Keratinocyte (primary cell): ENCODE measurements around the gene LRRIQ4. TPM values are rescaled to one million over a fixed set of nuclear protein-coding genes. Genes with fewer than 3 reads are reported as not detected.

Experiments
- DNase-seq: peaks from one replicate; pipeline ENCODE4 v3.0.0-alpha.2; 2011; ENCODE audit warnings: low read depth, missing footprints, low spot score
- FAIRE-seq: peaks from 2 replicates; lab custom pipeline; 2011; peaks lifted over from hg19 to GRCh38; lab: Jason Lieb, UNC
- H2AFZ ChIP-seq: 2 replicates; pipeline ENCODE4 v1.6.0; 2012; ENCODE audit warnings: low read length, control low read depth, inconsistent platforms; ENCODE audit not compliant: control insufficient read depth
- H3K27ac ChIP-seq: 2 replicates; pipeline ENCODE4 v1.5.1; 2011; ENCODE audit warnings: low read length; ENCODE audit not compliant: control insufficient read depth, insufficient read depth
- H3K27me3 ChIP-seq: 3 replicates; pipeline ENCODE4 v1.6.0; 2011; ENCODE audit warnings: low read length; ENCODE audit not compliant: control insufficient read depth, insufficient read depth; ENCODE audit errors: extremely low read depth
- H3K36me3 ChIP-seq, 2 experiments: 2 replicates in 1 of 2; 3 replicates in 1 of 2; pipeline ENCODE4 v1.5.1; 2011; ENCODE audit warnings: low read length in 2 of 2, mild to moderate bottlenecking in 1 of 2; ENCODE audit not compliant: control insufficient read depth in 2 of 2, insufficient read depth in 2 of 2; ENCODE audit errors: extremely low read depth in 1 of 2
- H3K4me1 ChIP-seq: 3 replicates; pipeline ENCODE4 v1.5.1; 2011; ENCODE audit warnings: low read length; ENCODE audit not compliant: control insufficient read depth, insufficient read depth; ENCODE audit errors: extremely low read depth
- H3K4me2 ChIP-seq: 3 replicates; pipeline ENCODE4 v1.6.0; 2011; ENCODE audit warnings: low read depth, low read length; ENCODE audit not compliant: control insufficient read depth, insufficient read depth; ENCODE audit errors: extremely low read depth
- H3K4me3 ChIP-seq, 3 experiments: fragments of 200-600 bp in 1 of 3; sonication (generic) in 1 of 3; 2 replicates in 2 of 3; 3 replicates in 1 of 3; pipeline ENCODE4 v1.5.1; 2011 to 2016; ENCODE audit warnings: low read length in 3 of 3, mild to moderate bottlenecking in 3 of 3, control low read depth in 2 of 3, inconsistent platforms in 1 of 3, low read depth in 1 of 3, mixed read lengths in 1 of 3, mixed run types in 1 of 3, moderate library complexity in 1 of 3; ENCODE audit not compliant: control insufficient read depth in 2 of 3, insufficient read depth in 2 of 3; ENCODE audit errors: extremely low read depth in 1 of 3
- H3K79me2 ChIP-seq: 2 replicates; pipeline ENCODE4 v1.6.0; 2012; ENCODE audit warnings: low read length; ENCODE audit not compliant: control insufficient read depth, insufficient read depth
- H3K9ac ChIP-seq: 3 replicates; pipeline ENCODE4 v1.6.0; 2011; ENCODE audit warnings: low read length; ENCODE audit not compliant: control insufficient read depth, insufficient read depth; ENCODE audit errors: extremely low read depth
- H3K9me1 ChIP-seq: 3 replicates; pipeline ENCODE4 v1.6.0; 2011; ENCODE audit warnings: low read length; ENCODE audit not compliant: control insufficient read depth, insufficient read depth; ENCODE audit errors: extremely low read depth
- H3K9me3 ChIP-seq: 2 replicates; pipeline ENCODE4 v1.5.1; 2012; ENCODE audit warnings: low read depth, low read length; ENCODE audit not compliant: control insufficient read depth
- H4K20me1 ChIP-seq: 3 replicates; pipeline ENCODE4 v1.6.0; 2011; ENCODE audit warnings: low read length; ENCODE audit not compliant: control insufficient read depth, insufficient read depth; ENCODE audit errors: extremely low read depth
- CTCF ChIP-seq, 3 experiments: IDR thresholded peaks in 1 of 3; conservative IDR thresholded peaks in 1 of 3; optimal IDR thresholded peaks in 1 of 3; 2 replicates in 2 of 3; 3 replicates in 1 of 3; pipeline versions ENCODE3 to v1.5.1; 2011; ENCODE audit warnings: low read length in 3 of 3, mild to moderate bottlenecking in 3 of 3, moderate library complexity in 2 of 3, control low read depth in 1 of 3, inconsistent platforms in 1 of 3; ENCODE audit not compliant: insufficient read depth in 2 of 3; ENCODE audit errors: extremely low read depth in 1 of 3
- EZH2 ChIP-seq: IDR thresholded peaks from one replicate; pipeline ENCODE4 v1.6.1; 2012; ENCODE audit warnings: inconsistent platforms, mild to moderate bottlenecking, low read length, moderate library complexity
- dilution Hi-C: fragments of 300-500 bp; cut with MboI; formaldehyde crosslinking; loops from one replicate; pipeline ENCODE4 v1.7.0; 2020; ENCODE audit warnings: low sequenced_read_pairs; ENCODE audit not compliant: extremely low pct_ligation_motif_present
- polyA plus RNA-seq, 5 experiments: library from polyadenylated mRNA; depleted of rRNA in 3 of 5; stranded (reverse) in 3 of 5; stranded (forward) in 1 of 5; unstranded in 1 of 5; fragments of >200 nt; gene quantifications; 1 replicate in 1 of 5; 2 replicates in 3 of 5; 3 replicates in 1 of 5; pipeline versions ENCODE4 v1.2.1 to v1.2.3, GENCODE V29; 2011 to 2012; ENCODE audit warnings: missing spikeins in 2 of 5, low read depth in 1 of 5, low replicate concordance in 1 of 5

The LRRIQ4 gene
- polyA plus RNA-seq, 1 donor (not counting 4 experiments of a cell fraction or from before 2014, with no cell fraction given) = not detected

GRCh38 chr3:169822540-169822939 lies 9.9 kb downstream of the LRRIQ4 start:
- no peak overlapping the region for H3K4me3 ChIP-seq
- dilution Hi-C loops = no loop called here
- TF ChIP-seq CTCF (optimal IDR thresholded peaks at IDR 0.05 in 1 of 3, IDR thresholded peaks at IDR 0.05 in 1 of 3, conservative IDR thresholded peaks at IDR 0.05 in 1 of 3; ENCODE audit: extremely low read depth in 1 of 3, insufficient read depth in 2 of 3, low read length in 3 of 3) = no peak
- TF ChIP-seq EZH2 = no peak

GRCh38 chr3:169822983-169823382 lies 10.3 kb downstream of the LRRIQ4 start:
- Histone ChIP-seq H3K9ac (no peak overlapping the region), H3K79me2 (no peaks in the 10 kb centered on the region), H3K36me3 (no peaks in the 10 kb centered on the region), H3K4me1 (no peaks in the 10 kb centered on the region), H2AFZ (no peak overlapping the region), H3K4me3 (no peak overlapping the region), H3K27me3 (peaks cover 2% of the 10 kb centered on the region), H3K27ac (no peak overlapping the region), H3K9me3 (no peaks in the 10 kb centered on the region), H4K20me1 (no peaks in the 10 kb centered on the region), H3K9me1 (no peaks in the 10 kb centered on the region), H3K4me2 (no peak overlapping the region)
- dilution Hi-C loops = no loop called here
- no peak for FAIRE-seq
- DNase-seq = no peak
- no peak for TF ChIP-seq EZH2
- no peak for TF ChIP-seq CTCF (optimal IDR thresholded peaks at IDR 0.05 in 1 of 3, IDR thresholded peaks at IDR 0.05 in 1 of 3, conservative IDR thresholded peaks at IDR 0.05 in 1 of 3; ENCODE audit: extremely low read depth in 1 of 3, insufficient read depth in 2 of 3, low read length in 3 of 3)

More at GRCh38 chr3:169822540-169822939, 9.9 kb downstream of the LRRIQ4 start:
- H3K27ac ChIP-seq = no peak overlapping the region
- H3K9me3 ChIP-seq = no peaks in the 10 kb centered on the region
- no peaks in the 10 kb centered on the region for H3K79me2 ChIP-seq
- H3K4me1 ChIP-seq = no peaks in the 10 kb centered on the region
- no peak for DNase-seq
- no peak overlapping the region for H3K4me2 ChIP-seq
- no peak for FAIRE-seq
- H2AFZ ChIP-seq = no peak overlapping the region
- H3K9me1 ChIP-seq = no peaks in the 10 kb centered on the region
- peaks cover 5% of the 10 kb centered on the region for H3K27me3 ChIP-seq
- H3K9ac ChIP-seq = no peak overlapping the region
- H3K36me3 ChIP-seq = no peaks in the 10 kb centered on the region
- no peaks in the 10 kb centered on the region for H4K20me1 ChIP-seq
